Activated B cell treated with CpG ODN at 0.5 μM for 24 hours (primary cell): ENCODE data around the gene FMN1. TPM values are rescaled to one million over a fixed set of nuclear protein-coding genes. Genes with fewer than 3 reads are reported as not detected.

Experiments
- ATAC-seq: fragments of 200-7000 bp; cut with Tn5 transposase; one replicate; pipeline ENCODE4 v1.10.0; 2021; ENCODE audit warnings: low read depth, mild to moderate bottlenecking, moderate library complexity
- CTCF ChIA-PET: fragments of 350-600 bp; sonication (Branson Sonifier 250); formaldehyde crosslinking; loops from one replicate; lab custom pipeline; 2021; ENCODE audit warnings: antibody characterized with exemption; lab: Charles Lee
- POLR2A ChIA-PET: fragments of 350-600 bp; sonication (Branson Sonifier 250); formaldehyde crosslinking; loops from one replicate; lab custom pipeline; 2021; ENCODE audit warnings: antibody characterized with exemption; lab: Charles Lee
- DNase-seq: peaks from one replicate; pipeline ENCODE4 v3.0.0; 2022
- H3K27ac Mint-ChIP-seq: one replicate; pipeline ENCODE4 v1.8.0; 2020; ENCODE audit warnings: mixed read lengths
- H3K27me3 Mint-ChIP-seq: one replicate; pipeline ENCODE4 v1.8.0; 2021; ENCODE audit warnings: mixed read lengths
- H3K36me3 Mint-ChIP-seq: one replicate; pipeline ENCODE4 v1.8.0; 2021; ENCODE audit warnings: low read depth, mixed read lengths
- H3K4me1 Mint-ChIP-seq: one replicate; pipeline ENCODE4 v1.8.0; 2021; ENCODE audit warnings: mixed read lengths
- H3K4me3 Mint-ChIP-seq: one replicate; pipeline ENCODE4 v1.8.0; 2020; ENCODE audit warnings: mild to moderate bottlenecking, mixed read lengths
- H3K9me3 Mint-ChIP-seq: one replicate; pipeline ENCODE4 v1.8.0; 2020; ENCODE audit warnings: mixed read lengths
- CTCF ChIP-seq: fragments of 200-600 bp; IDR thresholded peaks from one replicate; pipeline ENCODE4 v1.8.0; 2022; ENCODE audit warnings: antibody characterized with exemption, mild to moderate bottlenecking
- intact Hi-C: fragments of 100-400 bp; cut with micrococcal nuclease; formaldehyde crosslinking; loops from one replicate; pipeline ENCODE4 v1.15.1; 2024
- total RNA-seq: library from RNA; stranded (reverse); gene quantifications from 2 replicates; pipeline ENCODE4 v1.2.3, GENCODE V29; 2022

Gene FMN1
- total RNA-seq, 1 donor from 2014 or later: 0.80 TPM

- Mint-ChIP-seq H3K4me3 (no peak overlapping the region), H3K4me1 (no peaks in the 10 kb centered on the region), H3K9me3 (peaks cover 7% of the 10 kb centered on the region), H3K27me3 (peaks cover 3% of the 10 kb centered on the region), H3K36me3 (no peaks in the 10 kb centered on the region), H3K27ac (no peak overlapping the region)
- intact Hi-C loops: no loop called here
- POLR2A ChIA-PET: no interaction called here
- no peak for TF ChIP-seq CTCF
- no peak for DNase-seq
- no peak for ATAC-seq
- CTCF ChIA-PET: no interaction called here
Measured at GRCh38 chr15:33040496-33040895, 154.0 kb downstream of the FMN1 start.

- DNase-seq: no peak
- no peaks in the 10 kb centered on the region for H3K9me3 Mint-ChIP-seq
- no peak overlapping the region for H3K4me3 Mint-ChIP-seq
- no peak for TF ChIP-seq CTCF
- POLR2A ChIA-PET: no interaction called here
- intact Hi-C loops: no loop called here
- no peak for ATAC-seq
- no peak overlapping the region for H3K27ac Mint-ChIP-seq
- peaks cover 2% of the 10 kb centered on the region for H3K27me3 Mint-ChIP-seq
- CTCF ChIA-PET: no interaction called here
- no peaks in the 10 kb centered on the region for H3K4me1 Mint-ChIP-seq
- H3K36me3 Mint-ChIP-seq: no peaks in the 10 kb centered on the region
Measured at GRCh38 chr15:33034588-33034987, 159.9 kb downstream of the FMN1 start.

GRCh38 chr15:33032053-33032452 lies 162.5 kb downstream of the FMN1 start:
- no peak overlapping the region for H3K4me3 Mint-ChIP-seq
- no peaks in the 10 kb centered on the region for H3K4me1 Mint-ChIP-seq
- DNase-seq: no peak
- intact Hi-C loops: no loop called here
- ATAC-seq: no peak
- peaks cover 4% of the 10 kb centered on the region for H3K27me3 Mint-ChIP-seq
- H3K36me3 Mint-ChIP-seq: no peaks in the 10 kb centered on the region
- CTCF ChIA-PET: no interaction called here
- no peak overlapping the region for H3K27ac Mint-ChIP-seq
- POLR2A ChIA-PET: no interaction called here
- H3K9me3 Mint-ChIP-seq: no peaks in the 10 kb centered on the region
- TF ChIP-seq CTCF: no peak

GRCh38 chr15:33031324-33031821 lies 163.1 kb downstream of the FMN1 start:
- Mint-ChIP-seq H3K4me3 (no peak overlapping the region), H3K36me3 (no peaks in the 10 kb centered on the region), H3K27me3 (peaks cover 4% of the 10 kb centered on the region), H3K4me1 (no peaks in the 10 kb centered on the region), H3K27ac (no peak overlapping the region), H3K9me3 (no peaks in the 10 kb centered on the region)
- DNase-seq (no peak), ATAC-seq (no peak)
- CTCF ChIA-PET: no interaction called here
- intact Hi-C loops: no loop called here
- POLR2A ChIA-PET: no interaction called here
- no peak for TF ChIP-seq CTCF

- ChIA-PET CTCF (no interaction called here), POLR2A (no interaction called here)
- no peaks in the 10 kb centered on the region for H3K36me3 Mint-ChIP-seq
- H3K9me3 Mint-ChIP-seq: no peaks in the 10 kb centered on the region
- H3K4me3 Mint-ChIP-seq: no peak overlapping the region
- intact Hi-C loops: no loop called here
- no peak overlapping the region for H3K27ac Mint-ChIP-seq
- peaks cover 3% of the 10 kb centered on the region for H3K27me3 Mint-ChIP-seq
- H3K4me1 Mint-ChIP-seq: no peaks in the 10 kb centered on the region
- no peak for DNase-seq
- no peak for ATAC-seq
- TF ChIP-seq CTCF: no peak
Measured at GRCh38 chr15:33030315-33030714, 164.2 kb downstream of the FMN1 start.
